Upper lobe of left lung (tissue), 6 donors: Measurements from ENCODE around the gene BCKDK. TPM values are rescaled to one million over a fixed set of nuclear protein-coding genes. Genes with fewer than 3 reads are reported as not detected.
A peak's percentile ranks its signal among the peaks of the same experiment; 100 is the strongest.

ENCODE experiments used
- ATAC-seq, 2 donors: fragments of 200-7000 bp; cut with Tn5 transposase; one replicate each; pipeline ENCODE4 v1.9.1; 2022; ENCODE audit warnings: mild to moderate bottlenecking in 2 of 2, moderate library complexity in 2 of 2; ENCODE audit not compliant: low FRiP score in 2 of 2
- DNase-seq, 2 donors: peaks; one replicate each; pipeline ENCODE4 v3.0.0-alpha.2; 2019 to 2020
- H3K27ac ChIP-seq, 4 donors: fragments of 200-600 bp; sonication (generic); one replicate each; pipeline ENCODE4 v1.5.1; 2016 to 2019
- H3K27me3 ChIP-seq, 4 donors: fragments of 200-600 bp; sonication (generic); one replicate each; pipeline ENCODE4 v1.5.1; 2017 to 2019
- H3K36me3 ChIP-seq, 4 donors: fragments of 200-600 bp; sonication (generic); one replicate each; pipeline ENCODE4 v1.5.1; 2016 to 2019
- H3K4me1 ChIP-seq, 4 donors: fragments of 200-600 bp; sonication (generic); one replicate each; pipeline ENCODE4 v1.5.1; 2018 to 2019
- H3K4me3 ChIP-seq, 4 donors: fragments of 200-600 bp; sonication (generic); one replicate each; pipeline ENCODE4 v1.5.1; 2017 to 2019; ENCODE audit warnings: mild to moderate bottlenecking in 2 of 4, moderate library complexity in 1 of 4
- H3K9me3 ChIP-seq, 4 donors: fragments of 200-600 bp; sonication (generic); one replicate each; pipeline ENCODE4 v1.5.1; 2018 to 2019
- CTCF ChIP-seq, 6 experiments: fragments of 450-650 bp in 4 of 6; fragments of 200-600 bp in 2 of 6; sonication (generic) in 2 of 6; IDR thresholded peaks; one replicate each; pipeline ENCODE4 v1.5.1; 2016 to 2019; ENCODE audit warnings: antibody characterized with exemption in 6 of 6
- EP300 ChIP-seq, 4 donors: sonication (generic); formaldehyde crosslinking; IDR thresholded peaks; one replicate each; pipeline ENCODE4 v1.5.1; 2017; ENCODE audit warnings: antibody characterized with exemption in 4 of 4, control low read depth in 2 of 4
- POLR2A ChIP-seq, 4 donors: fragments of 450-650 bp; IDR thresholded peaks; one replicate each; pipeline ENCODE4 v1.5.1; 2016 to 2017; ENCODE audit warnings: antibody characterized with exemption in 4 of 4, mild to moderate bottlenecking in 2 of 4
- POLR2AphosphoS5 ChIP-seq, 2 donors: sonication (generic); formaldehyde crosslinking; IDR thresholded peaks; one replicate each; pipeline ENCODE4 v1.5.1; 2017; ENCODE audit warnings: antibody characterized with exemption in 2 of 2
- WGBS, 2 donors: methylation state at CpG; one replicate each; pipeline ENCODE4 v1.1.5; 2017 to 2018; 5-methylcytosine and 5-hydroxymethylcytosine counted together
- total RNA-seq, 6 donors: library from RNA; depleted of rRNA in 4 of 6; stranded (reverse); fragments of >200 nt in 4 of 6; gene quantifications; one replicate each; pipeline versions ENCODE4 v1.1.0 to v1.2.1, GENCODE V29; 2016 to 2021
- donor health status: DM: no; HTN: no; CAD: no; lungs with moderate emphysema.
- donor health status: DM: no; HTN: yes; CAD: no; lungs with severe emphysema.

The BCKDK gene
- total RNA-seq, 6 donors from 2014 or later, result 23.2 to 64.4 (median 39.3) TPM

- DNase-seq (peak in 1 of 2 donors; percentile 85), ATAC-seq (no peak)
- Histone ChIP-seq H3K27ac (peak overlapping the region in 1 of 4 donors; percentile 61), H3K9me3 (no peaks in the 10 kb centered on the region), H3K36me3 (peaks cover 8 to 36% (median 28%) of the 10 kb centered on the region in 4 donors), H3K4me1 (peaks cover 9 to 20% (median 14%) of the 10 kb centered on the region in 4 donors), H3K4me3 (no peak overlapping the region), H3K27me3 (no peaks in the 10 kb centered on the region)
- 87 to 88% methylated on average over 46 to 56 of the region's 56 CpGs for WGBS, 2 donors
- TF ChIP-seq EP300 (IDR thresholded peaks at IDR 0.05), result no peak
- TF ChIP-seq CTCF (IDR thresholded peaks at IDR 0.05), result no peak
- no peak for TF ChIP-seq POLR2A (IDR thresholded peaks at IDR 0.05)
- no peak for TF ChIP-seq POLR2AphosphoS5 (IDR thresholded peaks at IDR 0.05)
Observed at GRCh38 chr16:31063843-31064611, 44.2 kb upstream of the BCKDK start.

- H3K36me3 ChIP-seq, result peaks cover 8 to 36% (median 28%) of the 10 kb centered on the region in 4 donors
- H3K4me1 ChIP-seq, result peaks cover 9 to 20% (median 14%) of the 10 kb centered on the region in 4 donors
- 75 to 89% methylated on average over 3 to 4 of the region's 4 CpGs for WGBS, 2 donors
- TF ChIP-seq POLR2A (IDR thresholded peaks at IDR 0.05) (no peak), CTCF (IDR thresholded peaks at IDR 0.05) (no peak), POLR2AphosphoS5 (IDR thresholded peaks at IDR 0.05) (no peak), EP300 (IDR thresholded peaks at IDR 0.05) (no peak)
- ATAC-seq (peak; percentile 58 to 95), DNase-seq (no peak)
- H3K4me3 ChIP-seq, result no peak overlapping the region
- no peaks in the 10 kb centered on the region for H3K9me3 ChIP-seq
- H3K27ac ChIP-seq, result peak overlapping the region; percentile 33 to 65 (median 54)
- no peaks in the 10 kb centered on the region for H3K27me3 ChIP-seq
Observed at GRCh38 chr16:31064882-31065461, 43.2 kb upstream of the BCKDK start.

- TF ChIP-seq EP300 (IDR thresholded peaks at IDR 0.05) (no peak), POLR2AphosphoS5 (IDR thresholded peaks at IDR 0.05) (no peak)
- Histone ChIP-seq H3K4me1 (peaks cover 16 to 34% (median 22%) of the 10 kb centered on the region in 4 donors), H3K27me3 (no peaks in the 10 kb centered on the region), H3K36me3 (peaks cover 4 to 14% (median 10%) of the 10 kb centered on the region in 4 donors), H3K27ac (no peak overlapping the region), H3K9me3 (no peaks in the 10 kb centered on the region), H3K4me3 (no peak overlapping the region)
- 94% methylated on average over 3 of the region's 3 CpGs for WGBS, 2 donors
- no peak for DNase-seq
- no peak for ATAC-seq
Observed at GRCh38 chr16:31067342-31067741, 40.8 kb upstream of the BCKDK start.

GRCh38 chr16:31071861-31072260, 36.3 kb upstream of the BCKDK start:
- H3K4me1 ChIP-seq, result peaks cover 20 to 35% (median 22%) of the 10 kb centered on the region in 4 donors
- ATAC-seq (no peak), DNase-seq (no peak)
- peak overlapping the region in 1 of 4 donors; percentile 97 for H3K27ac ChIP-seq
- TF ChIP-seq POLR2AphosphoS5 (IDR thresholded peaks at IDR 0.05) (no peak), CTCF (IDR thresholded peaks at IDR 0.05) (no peak), POLR2A (IDR thresholded peaks at IDR 0.05) (no peak), EP300 (IDR thresholded peaks at IDR 0.05) (no peak)
- peaks cover 5 to 9% (median 8%) of the 10 kb centered on the region in 4 donors for H3K36me3 ChIP-seq
- 40 to 64% methylated on average over 4 of the region's 4 CpGs for WGBS, 2 donors
- H3K27me3 ChIP-seq, result no peaks in the 10 kb centered on the region
- H3K9me3 ChIP-seq, result no peaks in the 10 kb centered on the region
- H3K4me3 ChIP-seq, result peak overlapping the region in 2 of 4 donors; percentile 93 to 97

- Histone ChIP-seq H3K9me3 (no peaks in the 10 kb centered on the region), H3K36me3 (peaks cover 13 to 17% (median 16%) of the 10 kb centered on the region in 4 donors), H3K27me3 (no peaks in the 10 kb centered on the region), H3K4me3 (peak overlapping the region; percentile 79 to 97 (median 90)), H3K4me1 (peaks cover 20 to 35% (median 22%) of the 10 kb centered on the region in 4 donors), H3K27ac (peak overlapping the region; percentile 89 to 97 (median 95))
- DNase-seq (no peak), ATAC-seq (no peak)
- TF ChIP-seq CTCF (IDR thresholded peaks at IDR 0.05) (no peak), POLR2AphosphoS5 (IDR thresholded peaks at IDR 0.05) (no peak), POLR2A (IDR thresholded peaks at IDR 0.05) (no peak), EP300 (IDR thresholded peaks at IDR 0.05) (no peak)
- 2 to 4% methylated on average over 20 to 27 of the region's 27 CpGs for WGBS, 2 donors
Observed at GRCh38 chr16:31072540-31073141, 35.5 kb upstream of the BCKDK start.
